ENCODE results near the gene INTS2.
"Not testable (repeated sequence)": the region's sequence is repeated elsewhere in the genome, so short reads cannot be mapped to it uniquely, and the experiment has no call there.

The INTS2 gene

GRCh38 chr17:61927208-61928100, at the start of gene INTS2:
Gene INTS2 (minus strand): TSS chr17:61927982. CDS start chr17:61926644, 1,338 bp downstream.
- peak; percentile 97 for DNase-seq

- no peak for DNase-seq
Measured at GRCh38 chr17:61974115-61974514, 46.3 kb upstream of the INTS2 start.

- DNase-seq, result no peak
Measured at GRCh38 chr17:61972311-61972710, 44.5 kb upstream of the INTS2 start.

GRCh38 chr17:61970030-61970429, 42.2 kb upstream of the INTS2 start:
- no peak for DNase-seq

GRCh38 chr17:61968757-61969156, 41.0 kb upstream of the INTS2 start:
- DNase-seq, result no peak

- no peak for DNase-seq
Measured at GRCh38 chr17:61967729-61968128, 39.9 kb upstream of the INTS2 start.

GRCh38 chr17:61966191-61966590, 38.4 kb upstream of the INTS2 start:
- no peak for DNase-seq

- DNase-seq, result no peak
Measured at GRCh38 chr17:61955619-61956018, 27.8 kb upstream of the INTS2 start.

- no peak for DNase-seq
Measured at GRCh38 chr17:61947367-61948078, 19.7 kb upstream of the INTS2 start.

- no peak for DNase-seq
Measured at GRCh38 chr17:61946359-61946758, 18.6 kb upstream of the INTS2 start.

- no peak for DNase-seq
Measured at GRCh38 chr17:61943117-61943516, 15.3 kb upstream of the INTS2 start.

GRCh38 chr17:61942085-61942484, 14.3 kb upstream of the INTS2 start:
- DNase-seq, result no peak

- DNase-seq, result no peak
Measured at GRCh38 chr17:61928101-61928436, 287 bp upstream of the INTS2 start.

- no peak for DNase-seq
Measured at GRCh38 chr17:61926826-61927207, 965 bp downstream of the INTS2 start.

GRCh38 chr17:61915162-61915561, 12.6 kb downstream of the INTS2 start:
- DNase-seq, result not testable (repeated sequence)

GRCh38 chr17:61908292-61909037, 19.3 kb downstream of the INTS2 start:
- DNase-seq, result no peak

GRCh38 chr17:61907361-61907760, 20.4 kb downstream of the INTS2 start:
- DNase-seq, result no peak

- DNase-seq, result peak; percentile 6
Measured at GRCh38 chr17:61904094-61904710, 23.6 kb downstream of the INTS2 start.

- DNase-seq, result no peak
Measured at GRCh38 chr17:61903251-61903650, 24.5 kb downstream of the INTS2 start.

- DNase-seq, result no peak
Measured at GRCh38 chr17:61897548-61898180, 30.1 kb downstream of the INTS2 start.

GRCh38 chr17:61895391-61895790, 32.4 kb downstream of the INTS2 start:
- no peak for DNase-seq

- not testable (repeated sequence) for DNase-seq
Measured at GRCh38 chr17:61894310-61894709, 33.5 kb downstream of the INTS2 start.

GRCh38 chr17:61887733-61888132, 40.0 kb downstream of the INTS2 start:
- not testable (repeated sequence) for DNase-seq
